NCI-H1436 (cell line): ENCODE measurements around the gene LIPC.
"Not testable (repeated sequence)": the region's sequence is repeated elsewhere in the genome, so short reads cannot be mapped to it uniquely, and the experiment has no call there.

Experiments used
- DNase-seq: peaks from one replicate; lab custom pipeline; 2025; lab: John Stamatoyannopoulos, UW

The LIPC gene

GRCh38 chr15:58585693-58586443 is 154.1 kb downstream of the LIPC start:
- DNase-seq = no peak

GRCh38 chr15:58587486-58587885 is 155.7 kb downstream of the LIPC start:
- no peak for DNase-seq

GRCh38 chr15:58588096-58588495 is 156.3 kb downstream of the LIPC start:
- DNase-seq = no peak

- no peak for DNase-seq
These were observed 157.3 kb downstream of the LIPC start for GRCh38 chr15:58589047-58589446.

- DNase-seq = no peak
These were observed 158.4 kb downstream of the LIPC start for GRCh38 chr15:58590236-58590635.

GRCh38 chr15:58590926-58591325 is 159.1 kb downstream of the LIPC start:
- DNase-seq = no peak

GRCh38 chr15:58593870-58594269 is 162.1 kb downstream of the LIPC start:
- DNase-seq = no peak

GRCh38 chr15:58594898-58595297 is 163.1 kb downstream of the LIPC start:
- no peak for DNase-seq

- DNase-seq = no peak
These were observed 163.9 kb downstream of the LIPC start for GRCh38 chr15:58595516-58596263.

GRCh38 chr15:58597943-58598828 is 166.4 kb downstream of the LIPC start:
- DNase-seq = no peak

- DNase-seq = no peak
These were observed 167.0 kb downstream of the LIPC start for GRCh38 chr15:58598829-58599210.

- DNase-seq = no peak
These were observed 171.0 kb downstream of the LIPC start for GRCh38 chr15:58602823-58603222.

GRCh38 chr15:58603927-58604326 is 172.1 kb downstream of the LIPC start:
- not testable (repeated sequence) for DNase-seq

- DNase-seq = no peak
These were observed 172.7 kb downstream of the LIPC start for GRCh38 chr15:58604455-58604923.

- no peak for DNase-seq
These were observed 174.2 kb downstream of the LIPC start for GRCh38 chr15:58605931-58606530.

GRCh38 chr15:58606577-58607080 is 174.8 kb downstream of the LIPC start:
- DNase-seq = no peak

GRCh38 chr15:58608129-58608590 is 176.4 kb downstream of the LIPC start:
- no peak for DNase-seq

GRCh38 chr15:58608711-58609110 is 176.9 kb downstream of the LIPC start:
- no peak for DNase-seq

GRCh38 chr15:58611731-58612676 is 180.2 kb downstream of the LIPC start:
- no peak for DNase-seq

GRCh38 chr15:58616171-58616570 is 184.4 kb downstream of the LIPC start:
- DNase-seq = no peak
